ENCODE data around the gene CCDC120.

Gene CCDC120

DNA sequence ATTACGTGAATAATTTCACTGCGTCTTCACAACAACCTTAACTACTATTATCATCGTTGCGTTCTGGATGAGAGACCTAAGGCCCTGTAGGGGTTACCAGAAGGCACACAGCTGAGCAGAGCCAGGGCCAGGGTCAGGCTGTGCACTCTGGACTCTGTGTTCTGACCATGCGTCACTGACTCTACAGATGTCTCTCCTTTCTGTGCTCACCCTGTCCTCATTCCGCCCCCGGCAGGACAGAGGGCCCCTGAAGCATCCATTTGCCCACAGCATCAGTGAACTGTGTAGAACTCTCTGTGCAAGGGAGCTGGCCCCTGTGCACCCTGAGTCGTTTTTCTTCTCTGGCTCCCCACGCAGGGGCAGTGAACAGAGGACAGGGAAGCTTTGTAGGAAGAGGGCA is 43.4 kb downstream of the CCDC120 start:
- Histone ChIP-seq H2BK120ac (ENCODE audit: low read depth, low read length) (no peak overlapping the region), H2BK5ac (ENCODE audit: low read length) (no peak overlapping the region), H3K4me2 (ENCODE audit: insufficient read depth, low read length, poor library complexity, severe bottlenecking) (no peak overlapping the region), H2AK5ac (ENCODE audit: low read depth, low read length) (no peak overlapping the region), H3K14ac (ENCODE audit: low read length) (no peak overlapping the region), H2BK12ac (ENCODE audit: low read length) (no peak overlapping the region), H4K91ac (ENCODE audit: low read depth, low read length, poor library complexity) (no peak overlapping the region), H3K9ac (ENCODE audit: low read depth, low read length, poor library complexity) (no peak overlapping the region), H3K27me3 (ENCODE audit: control insufficient read depth in 3 of 3, insufficient read depth in 3 of 3, low read depth in 1 of 3, low read length in 3 of 3) (no peaks in the 10 kb centered on the region), H3K79me1 (ENCODE audit: low read depth, low read length) (no peaks in the 10 kb centered on the region), H3K4me1 (ENCODE audit: control insufficient read depth in 2 of 2, insufficient read depth in 1 of 2, low read depth in 1 of 2, low read length in 2 of 2) (no peaks in the 10 kb centered on the region), H3K23ac (ENCODE audit: low read depth, low read length, poor library complexity) (no peak overlapping the region), H3K4ac (ENCODE audit: low read length) (no peak overlapping the region), H3K36me3 (replicated peaks in 1 of 2; ENCODE audit: control insufficient read depth in 2 of 2, insufficient read depth in 2 of 2, low read length in 2 of 2) (peaks cover 2 to 3% of the 10 kb centered on the region in 2 donors), H3K18ac (ENCODE audit: low read length) (no peak overlapping the region), H3K27ac (replicated peaks; ENCODE audit: low read length) (no peak overlapping the region), H2BK15ac (ENCODE audit: low read length) (no peak overlapping the region), H4K8ac (ENCODE audit: low read depth, low read length) (no peak overlapping the region), H3K4me3 (ENCODE audit: low read length in 2 of 2) (no peak overlapping the region), H3K9me3 (replicated peaks in 1 of 2; ENCODE audit: control insufficient read depth in 2 of 2, insufficient read depth in 1 of 2, low read depth in 1 of 2, low read length in 2 of 2) (no peaks in the 10 kb centered on the region), H2AFZ (ENCODE audit: low read length) (no peak overlapping the region)
- no CpG with 5 or more reads among the region's 9 CpGs for WGBS, 2 donors (ENCODE audit: extremely low coverage in 2 of 2, insufficient read length in 2 of 2, insufficient replicate concordance in 1 of 2)
- DNase-seq (ENCODE audit: low spot score): no peak

DNA sequence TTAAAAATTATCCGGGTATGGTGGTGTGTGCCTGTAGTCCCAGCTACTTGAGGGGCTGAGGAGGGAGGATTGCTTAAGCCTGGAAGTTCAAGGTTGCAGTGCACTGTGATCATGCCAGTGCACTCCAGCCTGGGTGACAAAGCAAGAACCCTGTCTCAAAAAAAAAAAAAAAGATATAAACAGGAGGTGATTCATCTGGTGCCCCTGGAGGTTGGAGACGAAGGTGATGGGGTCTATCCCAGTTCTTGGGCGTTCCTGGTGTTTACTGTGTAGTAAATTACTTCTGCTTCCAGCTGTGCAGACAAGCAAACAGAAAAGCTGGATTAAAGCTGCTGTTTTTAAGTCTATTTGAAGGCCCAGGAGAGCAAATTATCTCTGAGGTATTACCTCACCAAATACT is 44.8 kb downstream of the CCDC120 start:
- H3K14ac ChIP-seq (ENCODE audit: low read length): no peak overlapping the region
- no peak overlapping the region for H2AFZ ChIP-seq (ENCODE audit: low read length)

DNA sequence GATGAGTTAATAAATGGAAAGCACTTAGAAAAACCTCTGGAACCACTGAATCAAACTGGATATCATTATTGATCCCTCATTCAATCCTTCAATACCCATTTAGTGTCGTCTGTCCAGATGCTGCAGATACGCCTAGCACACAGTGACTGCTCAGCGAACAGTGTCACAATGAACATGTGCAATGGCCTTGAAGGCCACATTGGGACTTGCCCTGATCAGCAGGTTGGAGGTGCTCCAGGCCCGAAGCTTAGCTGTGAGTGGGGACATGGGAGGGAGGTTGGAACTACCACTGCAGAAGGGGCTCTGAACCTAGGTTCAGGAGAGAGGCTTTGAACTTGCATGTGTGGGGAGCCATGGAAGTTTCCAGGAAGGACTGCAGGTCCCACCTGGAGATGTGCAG is 47.5 kb downstream of the CCDC120 start:
- H3K79me1 ChIP-seq (ENCODE audit: low read depth, low read length): no peaks in the 10 kb centered on the region
- H3K27ac ChIP-seq (replicated peaks; ENCODE audit: low read length): no peak overlapping the region
- no peak overlapping the region for H2BK120ac ChIP-seq (ENCODE audit: low read depth, low read length)
- H3K23ac ChIP-seq (ENCODE audit: low read depth, low read length, poor library complexity): no peak overlapping the region
- no peak overlapping the region for H2BK12ac ChIP-seq (ENCODE audit: low read length)
- H2BK5ac ChIP-seq (ENCODE audit: low read length): no peak overlapping the region
- H3K4me1 ChIP-seq (ENCODE audit: control insufficient read depth in 2 of 2, insufficient read depth in 1 of 2, low read depth in 1 of 2, low read length in 2 of 2): no peaks in the 10 kb centered on the region
- no CpG with 5 or more reads among the region's 4 CpGs for WGBS, 2 donors (ENCODE audit: extremely low coverage in 2 of 2, insufficient read length in 2 of 2, insufficient replicate concordance in 1 of 2)
- H3K4me3 ChIP-seq (ENCODE audit: low read length in 2 of 2): no peak overlapping the region
- no peak overlapping the region for H3K4me2 ChIP-seq (ENCODE audit: insufficient read depth, low read length, poor library complexity, severe bottlenecking)
- H3K4ac ChIP-seq (ENCODE audit: low read length): no peak overlapping the region
- no peak overlapping the region for H3K14ac ChIP-seq (ENCODE audit: low read length)
- no peak overlapping the region for H2BK15ac ChIP-seq (ENCODE audit: low read length)
- H3K9ac ChIP-seq (ENCODE audit: low read depth, low read length, poor library complexity): no peak overlapping the region
- no peak overlapping the region for H4K91ac ChIP-seq (ENCODE audit: low read depth, low read length, poor library complexity)
- no peaks in the 10 kb centered on the region for H3K9me3 ChIP-seq (replicated peaks in 1 of 2; ENCODE audit: control insufficient read depth in 2 of 2, insufficient read depth in 1 of 2, low read depth in 1 of 2, low read length in 2 of 2)
- no peak for DNase-seq (ENCODE audit: low spot score)
- no peak overlapping the region for H4K8ac ChIP-seq (ENCODE audit: low read depth, low read length)
- no peak overlapping the region for H3K18ac ChIP-seq (ENCODE audit: low read length)
- H3K27me3 ChIP-seq (ENCODE audit: control insufficient read depth in 3 of 3, insufficient read depth in 3 of 3, low read depth in 1 of 3, low read length in 3 of 3): no peaks in the 10 kb centered on the region
- H2AK5ac ChIP-seq (ENCODE audit: low read depth, low read length): no peak overlapping the region
- H2AFZ ChIP-seq (ENCODE audit: low read length): no peak overlapping the region
- peaks cover 5 to 14% of the 10 kb centered on the region in 2 donors for H3K36me3 ChIP-seq (replicated peaks in 1 of 2; ENCODE audit: control insufficient read depth in 2 of 2, insufficient read depth in 2 of 2, low read length in 2 of 2)

More for the DNA sequence above, 44.8 kb downstream of the CCDC120 start:
- Histone ChIP-seq H3K18ac (ENCODE audit: low read length) (no peak overlapping the region), H3K4ac (ENCODE audit: low read length) (no peak overlapping the region), H3K4me3 (ENCODE audit: low read length in 2 of 2) (no peak overlapping the region), H3K23ac (ENCODE audit: low read depth, low read length, poor library complexity) (no peak overlapping the region), H3K79me1 (ENCODE audit: low read depth, low read length) (no peaks in the 10 kb centered on the region), H3K9me3 (replicated peaks in 1 of 2; ENCODE audit: control insufficient read depth in 2 of 2, insufficient read depth in 1 of 2, low read depth in 1 of 2, low read length in 2 of 2) (no peaks in the 10 kb centered on the region), H3K36me3 (replicated peaks in 1 of 2; ENCODE audit: control insufficient read depth in 2 of 2, insufficient read depth in 2 of 2, low read length in 2 of 2) (peaks cover 2 to 3% of the 10 kb centered on the region in 2 donors), H3K27me3 (ENCODE audit: control insufficient read depth in 3 of 3, insufficient read depth in 3 of 3, low read depth in 1 of 3, low read length in 3 of 3) (no peaks in the 10 kb centered on the region), H2BK120ac (ENCODE audit: low read depth, low read length) (no peak overlapping the region), H2AK5ac (ENCODE audit: low read depth, low read length) (no peak overlapping the region), H2BK5ac (ENCODE audit: low read length) (no peak overlapping the region), H3K4me2 (ENCODE audit: insufficient read depth, low read length, poor library complexity, severe bottlenecking) (no peak overlapping the region), H3K4me1 (ENCODE audit: control insufficient read depth in 2 of 2, insufficient read depth in 1 of 2, low read depth in 1 of 2, low read length in 2 of 2) (no peaks in the 10 kb centered on the region), H3K27ac (replicated peaks; ENCODE audit: low read length) (no peak overlapping the region), H3K9ac (ENCODE audit: low read depth, low read length, poor library complexity) (no peak overlapping the region), H2BK15ac (ENCODE audit: low read length) (no peak overlapping the region), H2BK12ac (ENCODE audit: low read length) (no peak overlapping the region), H4K91ac (ENCODE audit: low read depth, low read length, poor library complexity) (no peak overlapping the region), H4K8ac (ENCODE audit: low read depth, low read length) (no peak overlapping the region)
- no peak for DNase-seq (ENCODE audit: low spot score)
- no CpG with 5 or more reads among the region's 3 CpGs for WGBS, 2 donors (ENCODE audit: extremely low coverage in 2 of 2, insufficient read length in 2 of 2, insufficient replicate concordance in 1 of 2)

- no peak overlapping the region for H3K9ac ChIP-seq (ENCODE audit: low read depth, low read length, poor library complexity)
- H4K91ac ChIP-seq (ENCODE audit: low read depth, low read length, poor library complexity): no peak overlapping the region
- H2AK5ac ChIP-seq (ENCODE audit: low read depth, low read length): no peak overlapping the region
- H3K27me3 ChIP-seq (ENCODE audit: control insufficient read depth in 3 of 3, insufficient read depth in 3 of 3, low read depth in 1 of 3, low read length in 3 of 3): no peaks in the 10 kb centered on the region
- DNase-seq (ENCODE audit: low spot score): no peak
- peaks cover 0 to 2% of the 10 kb centered on the region in 2 donors for H3K4me1 ChIP-seq (ENCODE audit: control insufficient read depth in 2 of 2, insufficient read depth in 1 of 2, low read depth in 1 of 2, low read length in 2 of 2)
- H3K4me2 ChIP-seq (ENCODE audit: insufficient read depth, low read length, poor library complexity, severe bottlenecking): no peak overlapping the region
- no peak overlapping the region for H3K18ac ChIP-seq (ENCODE audit: low read length)
- no peak overlapping the region for H3K4me3 ChIP-seq (ENCODE audit: low read length in 2 of 2)
- no peak overlapping the region for H2AFZ ChIP-seq (ENCODE audit: low read length)
- no peak overlapping the region for H3K14ac ChIP-seq (ENCODE audit: low read length)
- no peak overlapping the region for H2BK5ac ChIP-seq (ENCODE audit: low read length)
- H3K27ac ChIP-seq (replicated peaks; ENCODE audit: low read length): no peak overlapping the region
- no peak overlapping the region for H2BK120ac ChIP-seq (ENCODE audit: low read depth, low read length)
- H3K36me3 ChIP-seq (replicated peaks in 1 of 2; ENCODE audit: control insufficient read depth in 2 of 2, insufficient read depth in 2 of 2, low read length in 2 of 2): peaks cover 5 to 14% of the 10 kb centered on the region in 2 donors
- no peak overlapping the region for H3K4ac ChIP-seq (ENCODE audit: low read length)
- no peaks in the 10 kb centered on the region for H3K79me1 ChIP-seq (ENCODE audit: low read depth, low read length)
- WGBS, 2 donors (ENCODE audit: extremely low coverage in 2 of 2, insufficient read length in 2 of 2, insufficient replicate concordance in 1 of 2): no CpG with 5 or more reads among the region's 7 CpGs
- no peak overlapping the region for H2BK12ac ChIP-seq (ENCODE audit: low read length)
- H4K8ac ChIP-seq (ENCODE audit: low read depth, low read length): no peak overlapping the region
- no peak overlapping the region for H3K23ac ChIP-seq (ENCODE audit: low read depth, low read length, poor library complexity)
- no peaks in the 10 kb centered on the region for H3K9me3 ChIP-seq (replicated peaks in 1 of 2; ENCODE audit: control insufficient read depth in 2 of 2, insufficient read depth in 1 of 2, low read depth in 1 of 2, low read length in 2 of 2)
- no peak overlapping the region for H2BK15ac ChIP-seq (ENCODE audit: low read length)
These were observed 48.1 kb downstream of the CCDC120 start for GRCh38 chrX:49106930-49107329.
